ENCODE measurements around the gene SLC4A4. TPM values are rescaled to one million over a fixed set of nuclear protein-coding genes. Genes with fewer than 3 reads are reported as not detected.

Gene SLC4A4
- total RNA-seq, 2 donors from 2014 or later = 99.0 to 124 TPM

DNA sequence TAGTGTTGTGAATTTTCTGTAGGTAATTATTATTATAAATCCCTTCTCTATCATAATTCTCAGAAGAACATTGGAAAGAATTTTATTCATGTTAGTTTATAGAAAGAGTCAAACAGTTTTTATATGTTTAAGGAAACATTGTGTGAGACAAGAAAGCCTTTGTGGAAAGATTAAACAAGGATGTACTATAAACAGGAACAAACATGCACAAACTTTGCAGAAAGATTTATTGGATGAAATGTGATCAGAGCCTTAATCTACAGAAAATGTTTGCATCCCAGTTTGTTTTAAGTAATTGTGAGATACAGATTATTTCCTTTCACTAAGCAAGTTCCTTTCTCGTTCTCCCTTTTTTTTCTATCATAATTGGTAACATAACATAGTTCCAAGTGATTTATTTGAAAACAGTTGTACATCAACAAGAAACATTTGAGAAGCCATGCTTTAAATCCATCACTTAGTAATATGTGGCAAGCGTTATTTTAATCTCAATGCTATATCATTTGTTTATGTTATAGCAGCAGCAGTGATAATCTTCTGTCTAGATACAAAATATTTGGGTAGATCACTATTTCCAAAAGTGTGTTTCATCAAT is 129.4 kb downstream of the SLC4A4 start:
- Histone ChIP-seq H3K27me3 (no peaks in the 10 kb centered on the region), H3K36me3 (no peaks in the 10 kb centered on the region), H3K4me3 (no peak overlapping the region), H3K9ac (ENCODE audit: low read depth in 2 of 2, low read length in 2 of 2) (no peak overlapping the region), H3K27ac (no peak overlapping the region), H3K4me1 (no peaks in the 10 kb centered on the region), H3K9me3 (no peaks in the 10 kb centered on the region)
- no peak for TF ChIP-seq CTCF (IDR thresholded peaks at IDR 0.05)
- intact Hi-C loops (cut with DNase I) = no loop called here
- DNase-seq = no peak

DNA sequence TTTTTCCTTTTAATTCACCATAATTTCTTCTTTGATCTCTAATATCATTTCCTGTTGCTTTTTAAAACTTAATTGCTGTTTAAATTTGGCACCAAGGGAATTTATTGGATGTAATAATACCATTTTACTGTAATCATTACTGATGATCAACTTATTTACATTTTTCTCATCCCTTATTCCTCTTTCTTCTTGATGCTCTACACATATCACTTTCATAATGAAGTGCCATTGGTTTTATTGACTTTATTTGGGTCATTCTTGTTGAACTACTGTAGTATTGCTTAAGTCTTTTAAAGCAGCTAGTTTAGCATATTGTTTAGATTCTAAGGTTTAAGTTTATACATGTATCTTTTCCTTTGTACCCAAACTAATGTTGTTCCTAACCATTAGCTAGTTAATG is 130.7 kb downstream of the SLC4A4 start:
- no peaks in the 10 kb centered on the region for H3K4me1 ChIP-seq
- no peaks in the 10 kb centered on the region for H3K27me3 ChIP-seq
- intact Hi-C loops (cut with DNase I) = no loop called here
- no peak for DNase-seq
- H3K9ac ChIP-seq (ENCODE audit: low read depth in 2 of 2, low read length in 2 of 2) = no peak overlapping the region
- no peak for TF ChIP-seq CTCF (IDR thresholded peaks at IDR 0.05)
- H3K9me3 ChIP-seq = no peaks in the 10 kb centered on the region
- H3K36me3 ChIP-seq = no peaks in the 10 kb centered on the region
- H3K27ac ChIP-seq = no peak overlapping the region
- H3K4me3 ChIP-seq = no peak overlapping the region

GRCh38 chr4:71470524-71470923 is 131.7 kb downstream of the SLC4A4 start:
- H3K9me3 ChIP-seq = no peaks in the 10 kb centered on the region
- H3K4me3 ChIP-seq = no peak overlapping the region
- DNase-seq = no peak
- TF ChIP-seq CTCF (IDR thresholded peaks at IDR 0.05) = no peak
- no peak overlapping the region for H3K9ac ChIP-seq (ENCODE audit: low read depth in 2 of 2, low read length in 2 of 2)
- no peaks in the 10 kb centered on the region for H3K36me3 ChIP-seq
- no peaks in the 10 kb centered on the region for H3K27me3 ChIP-seq
- no peak overlapping the region for H3K27ac ChIP-seq
- H3K4me1 ChIP-seq = no peaks in the 10 kb centered on the region
- intact Hi-C loops (cut with DNase I) = no loop called here

- no peak overlapping the region for H3K27ac ChIP-seq
- no peaks in the 10 kb centered on the region for H3K36me3 ChIP-seq
- H3K9ac ChIP-seq (ENCODE audit: low read depth in 2 of 2, low read length in 2 of 2) = no peak overlapping the region
- no peaks in the 10 kb centered on the region for H3K9me3 ChIP-seq
- H3K27me3 ChIP-seq = no peaks in the 10 kb centered on the region
- intact Hi-C loops (cut with DNase I) = no loop called here
- H3K4me1 ChIP-seq = no peaks in the 10 kb centered on the region
- TF ChIP-seq CTCF (IDR thresholded peaks at IDR 0.05) = no peak
- DNase-seq = no peak
- no peak overlapping the region for H3K4me3 ChIP-seq
Observed at GRCh38 chr4:71472946-71473345, 134.1 kb downstream of the SLC4A4 start.

DNA sequence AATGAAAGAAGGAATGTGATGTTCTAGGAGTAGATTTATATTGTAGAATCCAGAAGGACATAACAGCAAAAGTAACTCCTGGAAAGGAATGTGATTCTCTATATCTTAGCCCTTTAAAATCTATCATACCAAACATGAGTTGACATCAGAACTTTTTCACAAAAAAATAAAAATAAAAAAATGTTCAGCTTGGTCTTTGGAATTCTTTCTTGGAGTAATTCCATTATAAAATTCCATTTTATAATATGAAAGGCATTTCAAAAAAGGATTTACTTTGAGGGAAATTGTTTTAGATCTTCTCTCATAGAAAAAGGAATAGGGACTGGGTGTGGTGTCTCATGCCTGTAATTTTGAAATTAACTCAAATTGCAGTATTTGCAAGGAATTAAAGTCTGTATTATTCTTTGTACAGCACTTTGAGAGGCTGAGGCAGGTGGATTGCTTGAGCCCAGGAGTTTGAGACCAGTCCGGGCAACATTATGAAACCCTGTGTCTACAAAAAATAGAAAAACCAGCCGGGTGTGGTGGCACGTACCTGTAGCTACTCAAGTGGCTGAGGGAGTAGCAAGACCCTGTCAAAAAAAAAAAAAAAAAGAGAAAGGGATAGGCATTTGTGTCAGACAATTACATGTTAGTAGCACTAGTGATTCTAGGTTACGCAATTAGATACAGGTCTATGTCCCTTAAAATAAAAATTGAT is 134.9 kb downstream of the SLC4A4 start:
- intact Hi-C loops (cut with DNase I) = no loop called here
- TF ChIP-seq CTCF (IDR thresholded peaks at IDR 0.05) = no peak
- no peak overlapping the region for H3K9ac ChIP-seq (ENCODE audit: low read depth in 2 of 2, low read length in 2 of 2)

More for the DNA sequence above, 134.9 kb downstream of the SLC4A4 start:
- DNase-seq = no peak
- Histone ChIP-seq H3K36me3 (no peaks in the 10 kb centered on the region), H3K27ac (no peak overlapping the region), H3K4me3 (no peak overlapping the region), H3K4me1 (no peaks in the 10 kb centered on the region), H3K9me3 (no peaks in the 10 kb centered on the region), H3K27me3 (no peaks in the 10 kb centered on the region)

Data from colonic mucosa (tissue), 4 donors.